Breast epithelium (tissue), 4 donors: Measurements from ENCODE around the gene HEG1. TPM values are rescaled to one million over a fixed set of nuclear protein-coding genes. Genes with fewer than 3 reads are reported as not detected.

ENCODE experiments used
- DNase-seq, 2 donors: peaks; one replicate each; pipeline ENCODE4 v3.0.0-alpha.2; 2019; ENCODE audit warnings: low spot score in 2 of 2
- H3K27ac ChIP-seq, 2 donors: fragments of 200-600 bp; sonication (generic) in 1 of 2; one replicate each; pipeline ENCODE4 v1.5.1; 2016 to 2019; ENCODE audit warnings: mild to moderate bottlenecking in 1 of 2
- H3K27me3 ChIP-seq, 2 donors: fragments of 200-600 bp; sonication (generic) in 1 of 2; one replicate each; pipeline versions ENCODE4 v1.5.1 to v1.6.0; 2017 to 2019; ENCODE audit warnings: control low read depth in 1 of 2, mild to moderate bottlenecking in 1 of 2
- H3K36me3 ChIP-seq: fragments of 200-600 bp; one replicate; pipeline ENCODE4 v1.5.1; 2019
- H3K4me1 ChIP-seq, 2 donors: fragments of 200-600 bp; sonication (generic); one replicate each; pipeline ENCODE4 v1.5.1; 2016 to 2019; ENCODE audit warnings: control low read depth in 1 of 2
- H3K4me3 ChIP-seq, 3 donors: fragments of 200-600 bp; sonication (generic); 1 replicate in 2 of 3; 2 replicates in 1 of 3; pipeline ENCODE4 v1.5.1; 2016 to 2019; ENCODE audit warnings: mild to moderate bottlenecking in 3 of 3, moderate library complexity in 2 of 3
- H3K9me3 ChIP-seq, 2 donors: fragments of 200-600 bp; sonication (generic) in 1 of 2; one replicate each; pipeline ENCODE4 v1.5.1; 2016 to 2019; ENCODE audit warnings: control low read depth in 1 of 2
- POLR2A ChIP-seq: fragments of 450-650 bp; IDR thresholded peaks from one replicate; pipeline ENCODE4 v1.6.1; 2016; ENCODE audit warnings: antibody characterized with exemption, mild to moderate bottlenecking, moderate library complexity
- POLR2AphosphoS5 ChIP-seq, 3 donors: sonication (generic); formaldehyde crosslinking; IDR thresholded peaks; one replicate each; pipeline ENCODE4 v1.6.1; 2017; ENCODE audit warnings: antibody characterized with exemption in 3 of 3
- intact Hi-C: fragments of 100-400 bp; cut with DNase I; formaldehyde crosslinking; loops from one replicate; pipeline ENCODE4 v1.15.1; 2023; ENCODE audit warnings: low total_unique reads
- total RNA-seq, 3 donors: library from RNA; depleted of rRNA; stranded (reverse); fragments of >200 nt; gene quantifications; one replicate each; pipeline ENCODE4 v1.1.0, GENCODE V29; 2016
- TF ChIP-seq, protein P1 (sequence below), 3 donors: fragments of 450-650 bp; IDR thresholded peaks; one replicate each; pipeline ENCODE4 v1.5.1; 2016 to 2017; ENCODE audit warnings: antibody characterized with exemption in 3 of 3, mild to moderate bottlenecking in 3 of 3, moderate library complexity in 3 of 3

HEG1 gene
- total RNA-seq, 3 donors from 2014 or later = 36.0 to 45.9 (median 45.1) TPM

DNA sequence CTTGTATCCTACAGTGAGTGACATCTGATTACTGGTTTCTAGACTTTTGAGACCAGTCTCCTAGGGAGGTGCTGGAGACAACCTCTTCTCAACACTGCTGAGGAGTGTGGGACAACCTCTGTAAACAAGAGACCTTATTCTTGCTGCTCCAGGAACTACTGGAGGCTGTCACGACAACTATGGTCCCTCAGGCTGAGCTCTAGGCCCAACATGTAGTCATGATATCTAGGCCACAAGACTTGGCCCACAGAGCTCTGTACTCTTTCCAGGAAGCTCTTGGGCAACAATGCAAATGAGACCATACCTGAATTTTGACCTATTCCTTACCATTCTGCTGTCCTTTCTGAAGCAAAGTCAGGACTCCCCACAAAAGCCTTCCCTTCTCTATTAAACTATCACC is 24.3 kb upstream of the HEG1 start:
- Histone ChIP-seq H3K27ac (no peak overlapping the region), H3K4me3 (no peak overlapping the region), H3K27me3 (no peaks in the 10 kb centered on the region), H3K36me3 (no peaks in the 10 kb centered on the region), H3K4me1 (no peaks in the 10 kb centered on the region), H3K9me3 (no peaks in the 10 kb centered on the region)
- TF ChIP-seq POLR2AphosphoS5 (IDR thresholded peaks at IDR 0.05) = no peak
- TF ChIP-seq, protein P1, sequence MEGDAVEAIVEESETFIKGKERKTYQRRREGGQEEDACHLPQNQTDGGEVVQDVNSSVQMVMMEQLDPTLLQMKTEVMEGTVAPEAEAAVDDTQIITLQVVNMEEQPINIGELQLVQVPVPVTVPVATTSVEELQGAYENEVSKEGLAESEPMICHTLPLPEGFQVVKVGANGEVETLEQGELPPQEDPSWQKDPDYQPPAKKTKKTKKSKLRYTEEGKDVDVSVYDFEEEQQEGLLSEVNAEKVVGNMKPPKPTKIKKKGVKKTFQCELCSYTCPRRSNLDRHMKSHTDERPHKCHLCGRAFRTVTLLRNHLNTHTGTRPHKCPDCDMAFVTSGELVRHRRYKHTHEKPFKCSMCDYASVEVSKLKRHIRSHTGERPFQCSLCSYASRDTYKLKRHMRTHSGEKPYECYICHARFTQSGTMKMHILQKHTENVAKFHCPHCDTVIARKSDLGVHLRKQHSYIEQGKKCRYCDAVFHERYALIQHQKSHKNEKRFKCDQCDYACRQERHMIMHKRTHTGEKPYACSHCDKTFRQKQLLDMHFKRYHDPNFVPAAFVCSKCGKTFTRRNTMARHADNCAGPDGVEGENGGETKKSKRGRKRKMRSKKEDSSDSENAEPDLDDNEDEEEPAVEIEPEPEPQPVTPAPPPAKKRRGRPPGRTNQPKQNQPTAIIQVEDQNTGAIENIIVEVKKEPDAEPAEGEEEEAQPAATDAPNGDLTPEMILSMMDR (IDR thresholded peaks at IDR 0.05) = no peak
- no peak for TF ChIP-seq POLR2A
- DNase-seq = no peak
- intact Hi-C loops = loop anchor here (5.0 kb wide), 1 partner anchor 132 kb away; the partner anchor contains the start of gene SLC12A8

DNA sequence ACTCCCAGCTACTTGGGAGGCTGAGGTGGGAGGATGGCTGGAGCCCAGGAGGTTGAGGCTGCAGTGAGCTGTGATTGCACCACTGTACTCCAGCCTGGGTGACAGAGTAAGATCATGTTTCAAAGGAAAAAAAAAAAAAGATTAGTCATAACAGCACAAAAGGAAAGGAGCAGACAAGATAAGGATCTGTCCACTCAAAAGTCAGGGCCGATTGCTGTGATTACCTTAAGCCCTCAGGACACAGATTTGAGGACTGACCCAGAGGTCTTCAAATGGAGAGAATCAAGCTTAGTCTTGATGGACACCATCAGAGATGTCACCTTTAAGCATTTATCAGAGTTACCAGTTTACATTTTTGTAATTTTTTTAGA is 23.9 kb upstream of the HEG1 start:
- H3K4me3 ChIP-seq = no peak overlapping the region
- H3K9me3 ChIP-seq = no peaks in the 10 kb centered on the region
- H3K36me3 ChIP-seq = no peaks in the 10 kb centered on the region
- no peaks in the 10 kb centered on the region for H3K4me1 ChIP-seq
- intact Hi-C loops = loop anchor here (5.0 kb wide), 1 partner anchor 133 kb away; the partner anchor contains the start of gene SLC12A8
- H3K27ac ChIP-seq = no peak overlapping the region
- DNase-seq = no peak
- no peaks in the 10 kb centered on the region for H3K27me3 ChIP-seq
- TF ChIP-seq POLR2A (no peak), POLR2AphosphoS5 (IDR thresholded peaks at IDR 0.05) (no peak)
- TF ChIP-seq, protein P1 (IDR thresholded peaks at IDR 0.05) = no peak

DNA sequence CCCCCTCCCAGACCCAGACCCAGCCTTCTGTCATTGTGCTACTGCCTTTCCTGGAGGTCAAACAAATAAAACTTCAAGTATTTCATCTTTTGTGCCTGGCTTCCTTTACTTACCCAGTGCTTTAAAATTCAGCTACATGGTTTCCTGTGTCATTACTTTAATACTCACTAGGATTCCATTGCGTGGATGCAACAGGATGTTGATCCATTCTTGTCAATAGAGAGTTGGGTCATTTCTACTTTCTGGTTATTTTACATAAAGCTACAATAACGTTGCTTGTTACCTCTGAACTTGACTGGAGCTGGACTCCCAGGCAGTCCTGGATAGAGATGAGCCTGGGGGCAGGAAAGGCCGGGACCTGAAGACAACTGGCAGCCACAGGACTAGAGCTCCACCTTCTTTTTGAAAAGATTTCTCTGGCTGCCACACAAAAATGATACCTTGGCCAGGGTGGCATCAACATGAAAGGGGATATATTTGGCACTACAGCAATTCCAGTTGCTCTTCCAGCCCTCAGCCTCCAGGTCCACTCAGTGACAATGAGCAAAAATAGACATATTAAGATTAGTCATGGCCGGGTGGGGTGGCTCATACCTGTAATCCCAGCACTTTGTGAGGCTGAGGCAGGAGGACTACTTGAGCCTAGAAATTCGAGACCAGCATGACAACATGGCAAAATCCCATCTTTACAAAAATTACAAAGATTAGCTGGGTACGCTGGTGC is 23.3 kb upstream of the HEG1 start:
- no peak overlapping the region for H3K4me3 ChIP-seq
- H3K4me1 ChIP-seq = no peaks in the 10 kb centered on the region
- H3K9me3 ChIP-seq = no peaks in the 10 kb centered on the region
- no peak for DNase-seq
- H3K27me3 ChIP-seq = no peaks in the 10 kb centered on the region
- intact Hi-C loops = no loop called here
- TF ChIP-seq, protein P1 (IDR thresholded peaks at IDR 0.05) = no peak
- no peak for TF ChIP-seq POLR2AphosphoS5 (IDR thresholded peaks at IDR 0.05)
- TF ChIP-seq POLR2A = no peak
- H3K36me3 ChIP-seq = no peaks in the 10 kb centered on the region
- H3K27ac ChIP-seq = no peak overlapping the region

DNA sequence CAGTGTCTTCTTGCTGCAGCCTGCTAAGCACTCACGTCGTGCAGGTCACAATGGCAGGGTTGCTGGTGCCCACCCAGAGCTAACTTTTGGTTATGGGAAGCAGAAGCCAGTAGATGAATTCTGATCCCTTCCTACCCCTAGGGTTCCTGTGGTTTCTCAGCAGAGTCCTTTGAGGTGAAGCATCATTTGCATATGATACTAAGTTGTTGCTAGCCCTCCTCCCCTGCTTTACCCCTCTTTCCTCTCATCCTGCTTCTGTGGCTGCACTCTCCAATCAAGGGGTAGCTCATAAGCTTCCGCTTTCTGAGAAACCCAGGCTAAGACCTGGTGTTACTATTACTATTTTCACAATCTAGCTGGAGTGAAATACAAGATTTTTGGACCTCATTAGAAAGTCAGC is 22.1 kb upstream of the HEG1 start:
- Histone ChIP-seq H3K36me3 (no peaks in the 10 kb centered on the region), H3K4me3 (no peak overlapping the region), H3K4me1 (no peaks in the 10 kb centered on the region), H3K27ac (no peak overlapping the region), H3K27me3 (no peaks in the 10 kb centered on the region), H3K9me3 (no peaks in the 10 kb centered on the region)
- TF ChIP-seq, protein P1 (IDR thresholded peaks at IDR 0.05) = no peak
- TF ChIP-seq POLR2A (no peak), POLR2AphosphoS5 (IDR thresholded peaks at IDR 0.05) (no peak)
- intact Hi-C loops = no loop called here
- no peak for DNase-seq

- TF ChIP-seq, protein P1 (IDR thresholded peaks at IDR 0.05) = no peak
- TF ChIP-seq POLR2A = no peak
- no peaks in the 10 kb centered on the region for H3K36me3 ChIP-seq
Measured at GRCh38 chr3:125076464-125076863, 20.7 kb upstream of the HEG1 start.

More at GRCh38 chr3:125076464-125076863, 20.7 kb upstream of the HEG1 start:
- no peak for DNase-seq
- Histone ChIP-seq H3K4me1 (no peaks in the 10 kb centered on the region), H3K9me3 (no peaks in the 10 kb centered on the region), H3K27me3 (no peaks in the 10 kb centered on the region), H3K27ac (no peak overlapping the region), H3K4me3 (no peak overlapping the region)
- intact Hi-C loops = no loop called here
